Measurements from ENCODE around the gene FMNL1. TPM values are rescaled to one million over a fixed set of nuclear protein-coding genes. Genes with fewer than 3 reads are reported as not detected.

Gene FMNL1
- total RNA-seq, 2 donors from 2014 or later = 262 to 496 TPM

- peaks cover 19% of the 10 kb centered on the region for H3K4me1 Mint-ChIP-seq
- H3K36me3 Mint-ChIP-seq (ENCODE audit: low read depth) = peaks cover 99% of the 10 kb centered on the region
- H3K27ac Mint-ChIP-seq = peak overlapping the region; percentile 99
- peak; percentile 3 for ATAC-seq (replicated peaks)
- no peaks in the 10 kb centered on the region for H3K9me3 Mint-ChIP-seq
- no peaks in the 10 kb centered on the region for H3K27me3 Mint-ChIP-seq
- peak overlapping the region; percentile 92 for H3K4me3 Mint-ChIP-seq
Observed at GRCh38 chr17:45227926-45228762, 6.5 kb downstream of the FMNL1 start.

- Mint-ChIP-seq H3K9me3 (no peaks in the 10 kb centered on the region), H3K36me3 (ENCODE audit: low read depth) (peaks cover 99% of the 10 kb centered on the region), H3K27me3 (no peaks in the 10 kb centered on the region), H3K4me1 (peaks cover 24% of the 10 kb centered on the region), H3K27ac (peak overlapping the region; percentile 99), H3K4me3 (peak overlapping the region; percentile 92)
- peak; percentile 59 for ATAC-seq (replicated peaks)
Observed at GRCh38 chr17:45228763-45229539, 7.3 kb downstream of the FMNL1 start.

- ATAC-seq (replicated peaks) = peak; percentile 38
- peaks cover 27% of the 10 kb centered on the region for H3K4me1 Mint-ChIP-seq
- no peaks in the 10 kb centered on the region for H3K27me3 Mint-ChIP-seq
- no peaks in the 10 kb centered on the region for H3K9me3 Mint-ChIP-seq
- peaks cover 99% of the 10 kb centered on the region for H3K36me3 Mint-ChIP-seq (ENCODE audit: low read depth)
- peak overlapping the region; percentile 92 for H3K4me3 Mint-ChIP-seq
- peak overlapping the region; percentile 99 for H3K27ac Mint-ChIP-seq
Observed at GRCh38 chr17:45229681-45230409, 8.2 kb downstream of the FMNL1 start.

- Mint-ChIP-seq H3K4me1 (peaks cover 29% of the 10 kb centered on the region), H3K27me3 (no peaks in the 10 kb centered on the region), H3K4me3 (peak overlapping the region; percentile 92), H3K27ac (peak overlapping the region; percentile 99), H3K36me3 (ENCODE audit: low read depth) (peaks cover 99% of the 10 kb centered on the region), H3K9me3 (no peaks in the 10 kb centered on the region)
- no peak for ATAC-seq (replicated peaks)
Observed at GRCh38 chr17:45230410-45230786, 8.7 kb downstream of the FMNL1 start.

- peak overlapping the region; percentile 99 for H3K27ac Mint-ChIP-seq
- H3K4me3 Mint-ChIP-seq = peak overlapping the region; percentile 92
- no peak for ATAC-seq (replicated peaks)
- no peaks in the 10 kb centered on the region for H3K27me3 Mint-ChIP-seq
- H3K4me1 Mint-ChIP-seq = peaks cover 31% of the 10 kb centered on the region
- peaks cover 99% of the 10 kb centered on the region for H3K36me3 Mint-ChIP-seq (ENCODE audit: low read depth)
- no peaks in the 10 kb centered on the region for H3K9me3 Mint-ChIP-seq
Observed at GRCh38 chr17:45230787-45231480, 9.2 kb downstream of the FMNL1 start.

GRCh38 chr17:45231481-45232116, 9.9 kb downstream of the FMNL1 start:
- peak overlapping the region; percentile 92 for H3K4me3 Mint-ChIP-seq
- ATAC-seq (replicated peaks) = no peak
- peaks cover 31% of the 10 kb centered on the region for H3K4me1 Mint-ChIP-seq
- no peaks in the 10 kb centered on the region for H3K9me3 Mint-ChIP-seq
- no peaks in the 10 kb centered on the region for H3K27me3 Mint-ChIP-seq
- peaks cover 99% of the 10 kb centered on the region for H3K36me3 Mint-ChIP-seq (ENCODE audit: low read depth)
- H3K27ac Mint-ChIP-seq = peak overlapping the region; percentile 99

GRCh38 chr17:45232514-45233422, 11.1 kb downstream of the FMNL1 start:
- H3K4me1 Mint-ChIP-seq = peaks cover 38% of the 10 kb centered on the region
- H3K4me3 Mint-ChIP-seq = peak overlapping the region; percentile 92
- no peak for ATAC-seq (replicated peaks)
- H3K27me3 Mint-ChIP-seq = no peaks in the 10 kb centered on the region
- no peaks in the 10 kb centered on the region for H3K9me3 Mint-ChIP-seq
- peaks cover 98% of the 10 kb centered on the region for H3K36me3 Mint-ChIP-seq (ENCODE audit: low read depth)
- peak overlapping the region; percentile 99 for H3K27ac Mint-ChIP-seq

GRCh38 chr17:45233423-45233924, 11.8 kb downstream of the FMNL1 start:
- Mint-ChIP-seq H3K27me3 (no peaks in the 10 kb centered on the region), H3K4me1 (peaks cover 45% of the 10 kb centered on the region), H3K36me3 (ENCODE audit: low read depth) (peaks cover 98% of the 10 kb centered on the region), H3K9me3 (no peaks in the 10 kb centered on the region), H3K4me3 (peak overlapping the region; percentile 92), H3K27ac (peak overlapping the region; percentile 99)
- no peak for ATAC-seq (replicated peaks)

- Mint-ChIP-seq H3K4me1 (peaks cover 57% of the 10 kb centered on the region), H3K36me3 (ENCODE audit: low read depth) (peaks cover 98% of the 10 kb centered on the region), H3K27ac (peak overlapping the region; percentile 86), H3K4me3 (peak overlapping the region; percentile 92), H3K9me3 (no peaks in the 10 kb centered on the region), H3K27me3 (no peaks in the 10 kb centered on the region)
- no peak for ATAC-seq (replicated peaks)
Observed at GRCh38 chr17:45234641-45235415, 13.1 kb downstream of the FMNL1 start.

- H3K9me3 Mint-ChIP-seq = no peaks in the 10 kb centered on the region
- peak; percentile 68 for ATAC-seq (replicated peaks)
- peak overlapping the region; percentile 86 for H3K27ac Mint-ChIP-seq
- peaks cover 61% of the 10 kb centered on the region for H3K4me1 Mint-ChIP-seq
- peaks cover 98% of the 10 kb centered on the region for H3K36me3 Mint-ChIP-seq (ENCODE audit: low read depth)
- no peaks in the 10 kb centered on the region for H3K27me3 Mint-ChIP-seq
- H3K4me3 Mint-ChIP-seq = peak overlapping the region; percentile 92
Observed at GRCh38 chr17:45235416-45236281, 14.0 kb downstream of the FMNL1 start.

- ATAC-seq (replicated peaks) = no peak
- no peaks in the 10 kb centered on the region for H3K27me3 Mint-ChIP-seq
- H3K4me3 Mint-ChIP-seq = peak overlapping the region; percentile 92
- peaks cover 98% of the 10 kb centered on the region for H3K36me3 Mint-ChIP-seq (ENCODE audit: low read depth)
- H3K4me1 Mint-ChIP-seq = peaks cover 61% of the 10 kb centered on the region
- H3K27ac Mint-ChIP-seq = no peak overlapping the region
- H3K9me3 Mint-ChIP-seq = no peaks in the 10 kb centered on the region
Observed at GRCh38 chr17:45236282-45236606, 14.6 kb downstream of the FMNL1 start.

All from activated T-helper 17 cell treated with anti-CD3 and anti-CD28 coated beads, Interleukin-2, amount 50 U/mL, for 72 hours (primary cell).